NCI-H69 (cell line): ENCODE data around the gene BABAM2.
A peak's percentile ranks its signal among the peaks of the same experiment; 100 is the strongest.

Experiments
- DNase-seq: peaks from one replicate; lab custom pipeline; 2025; lab: John Stamatoyannopoulos, UW

BABAM2 gene

GRCh38 chr2:28163028-28163427 is 272.5 kb downstream of the BABAM2 start:
- DNase-seq: no peak

- no peak for DNase-seq
These were observed 273.2 kb downstream of the BABAM2 start for GRCh38 chr2:28163627-28164279.

GRCh38 chr2:28164280-28164801 is 273.8 kb downstream of the BABAM2 start:
- DNase-seq: peak; percentile 31

GRCh38 chr2:28165087-28165635 is 274.6 kb downstream of the BABAM2 start:
- DNase-seq: no peak

GRCh38 chr2:28166956-28167355 is 276.4 kb downstream of the BABAM2 start:
- no peak for DNase-seq

- no peak for DNase-seq
These were observed 277.8 kb downstream of the BABAM2 start for GRCh38 chr2:28168376-28168775.

GRCh38 chr2:28169492-28169891 is 279.0 kb downstream of the BABAM2 start:
- DNase-seq: no peak

GRCh38 chr2:28172114-28172898 is 281.8 kb downstream of the BABAM2 start:
- no peak for DNase-seq

- DNase-seq: no peak
These were observed 282.8 kb downstream of the BABAM2 start for GRCh38 chr2:28173377-28173776.

- no peak for DNase-seq
These were observed 283.7 kb downstream of the BABAM2 start for GRCh38 chr2:28174211-28174610.

GRCh38 chr2:28175028-28175427 is 284.5 kb downstream of the BABAM2 start:
- peak; percentile 19 for DNase-seq

GRCh38 chr2:28178946-28179345 is 288.4 kb downstream of the BABAM2 start:
- DNase-seq: no peak

- DNase-seq: no peak
These were observed 291.3 kb downstream of the BABAM2 start for GRCh38 chr2:28181801-28182200.

GRCh38 chr2:28182348-28182747 is 291.8 kb downstream of the BABAM2 start:
- DNase-seq: no peak

- no peak for DNase-seq
These were observed 294.6 kb downstream of the BABAM2 start for GRCh38 chr2:28185153-28185552.

GRCh38 chr2:28185891-28186290 is 295.4 kb downstream of the BABAM2 start:
- DNase-seq: no peak

GRCh38 chr2:28187186-28187585 is 296.7 kb downstream of the BABAM2 start:
- no peak for DNase-seq

- DNase-seq: no peak
These were observed 297.9 kb downstream of the BABAM2 start for GRCh38 chr2:28188436-28188835.

GRCh38 chr2:28193630-28194403 is 303.3 kb downstream of the BABAM2 start:
- peak; percentile 47 for DNase-seq

GRCh38 chr2:28199995-28200679 is 309.6 kb downstream of the BABAM2 start:
- no peak for DNase-seq

- DNase-seq: no peak
These were observed 311.2 kb downstream of the BABAM2 start for GRCh38 chr2:28201671-28202180.
